AG04450 (cell line): ENCODE measurements around the gene SLC28A1. TPM values are rescaled to one million over a fixed set of nuclear protein-coding genes. Genes with fewer than 3 reads are reported as not detected.

ENCODE experiments used
- CTCF ChIA-PET: fragments of 300-600, 350-600 bp; formaldehyde crosslinking; extraction: SDS; loops from one replicate; lab custom pipeline; 2022; ENCODE audit warnings: antibody characterized with exemption, inconsistent platforms; lab: Charles Lee
- POLR2A ChIA-PET: fragments of 350-600 bp; formaldehyde crosslinking; extraction: SDS; loops from one replicate; lab custom pipeline; 2021; ENCODE audit warnings: antibody characterized with exemption, inconsistent platforms; lab: Yijun Ruan, JAX
- DNase-seq: peaks from one replicate; pipeline ENCODE4 v3.0.0-alpha.2; 2011; ENCODE audit warnings: low read depth, low spot score
- H3K27ac ChIP-seq: one replicate; pipeline ENCODE4 v1.5.1; 2012; ENCODE audit warnings: low read depth, low read length, control low read depth
- H3K27me3 ChIP-seq: one replicate; pipeline ENCODE4 v1.6.0; 2012; ENCODE audit warnings: low read length; ENCODE audit not compliant: control insufficient read depth, insufficient read depth
- H3K4me3 ChIP-seq: 2 replicates; pipeline ENCODE4 v1.5.1; 2011; ENCODE audit warnings: mild to moderate bottlenecking, low read depth, low read length, control low read depth
- H3K9me3 ChIP-seq: 2 replicates; pipeline ENCODE4 v1.5.1; 2012; ENCODE audit warnings: low read length; ENCODE audit not compliant: control insufficient read depth, insufficient read depth
- polyA plus RNA-seq: library from polyadenylated mRNA; depleted of rRNA; stranded (reverse); fragments of >200 nt; gene quantifications from 2 replicates; pipeline ENCODE4 v1.2.3, GENCODE V29; 2011
- TF ChIP-seq, protein P1 (sequence below): IDR thresholded peaks from 2 replicates; pipeline ENCODE4 v1.5.1; 2011; ENCODE audit warnings: low read depth, low read length, control low read depth, inconsistent platforms

The SLC28A1 gene
- polyA plus RNA-seq, 1 experiment = not detected

DNA sequence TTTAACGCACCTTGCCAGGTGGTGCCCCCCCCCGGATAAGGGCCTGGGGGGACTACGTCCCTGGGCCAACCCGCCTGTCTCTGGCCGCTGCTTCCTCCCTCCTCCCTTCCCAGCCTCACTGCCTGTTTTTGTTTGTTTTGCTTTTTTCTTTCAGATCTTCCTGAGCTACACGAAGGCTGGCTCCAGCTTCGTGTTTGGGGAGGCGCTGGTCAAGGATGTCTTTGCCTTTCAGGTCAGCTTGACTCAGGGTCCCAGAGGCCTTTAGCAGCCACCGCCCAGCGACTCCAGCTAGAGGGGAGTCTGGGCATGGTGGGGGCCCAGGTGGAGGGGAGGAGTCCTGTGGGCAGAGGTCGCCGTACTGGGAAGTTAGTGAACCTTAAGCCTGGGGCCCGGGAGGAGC, 24.1 kb downstream of the SLC28A1 start:
- Histone ChIP-seq H3K27me3 (no peaks in the 10 kb centered on the region), H3K4me3 (no peak overlapping the region), H3K27ac (no peak overlapping the region), H3K9me3 (no peaks in the 10 kb centered on the region; the same call in 1 of the 2 replicates)
- TF ChIP-seq, protein P1, sequence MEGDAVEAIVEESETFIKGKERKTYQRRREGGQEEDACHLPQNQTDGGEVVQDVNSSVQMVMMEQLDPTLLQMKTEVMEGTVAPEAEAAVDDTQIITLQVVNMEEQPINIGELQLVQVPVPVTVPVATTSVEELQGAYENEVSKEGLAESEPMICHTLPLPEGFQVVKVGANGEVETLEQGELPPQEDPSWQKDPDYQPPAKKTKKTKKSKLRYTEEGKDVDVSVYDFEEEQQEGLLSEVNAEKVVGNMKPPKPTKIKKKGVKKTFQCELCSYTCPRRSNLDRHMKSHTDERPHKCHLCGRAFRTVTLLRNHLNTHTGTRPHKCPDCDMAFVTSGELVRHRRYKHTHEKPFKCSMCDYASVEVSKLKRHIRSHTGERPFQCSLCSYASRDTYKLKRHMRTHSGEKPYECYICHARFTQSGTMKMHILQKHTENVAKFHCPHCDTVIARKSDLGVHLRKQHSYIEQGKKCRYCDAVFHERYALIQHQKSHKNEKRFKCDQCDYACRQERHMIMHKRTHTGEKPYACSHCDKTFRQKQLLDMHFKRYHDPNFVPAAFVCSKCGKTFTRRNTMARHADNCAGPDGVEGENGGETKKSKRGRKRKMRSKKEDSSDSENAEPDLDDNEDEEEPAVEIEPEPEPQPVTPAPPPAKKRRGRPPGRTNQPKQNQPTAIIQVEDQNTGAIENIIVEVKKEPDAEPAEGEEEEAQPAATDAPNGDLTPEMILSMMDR = no peak
- POLR2A ChIA-PET = interaction anchor here (0.7 kb wide), 1 partner anchor 40 kb away, joined by 3 read pairs; no protein-coding TSS in a partner anchor
- CTCF ChIA-PET = no interaction called here
- no peak for DNase-seq

DNA sequence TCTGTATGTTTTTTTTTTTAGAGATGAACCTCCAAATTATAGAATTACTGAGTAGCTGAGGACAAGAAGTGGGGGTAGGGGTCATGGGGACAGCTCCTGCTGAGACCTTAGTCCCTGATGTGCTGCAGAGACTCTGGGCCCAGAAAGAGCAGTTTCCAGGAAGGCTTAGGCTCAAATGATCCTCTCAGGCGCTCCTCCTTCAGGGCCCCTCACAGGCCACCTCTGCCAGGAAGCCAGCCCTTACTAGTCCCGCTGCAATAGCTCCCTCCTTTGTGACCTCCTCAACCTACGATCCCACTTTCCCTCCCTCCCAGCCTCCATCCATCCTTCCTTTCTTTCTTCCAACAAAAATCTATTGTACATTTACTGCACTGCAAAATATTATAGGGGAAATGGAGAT, 24.6 kb downstream of the SLC28A1 start:
- H3K27me3 ChIP-seq = no peaks in the 10 kb centered on the region
- DNase-seq = no peak
- ChIA-PET CTCF (no interaction called here), POLR2A (interaction anchor here (0.7 kb wide), 1 partner anchor 40 kb away, joined by 3 read pairs; no protein-coding TSS in a partner anchor)
- no peak overlapping the region for H3K4me3 ChIP-seq
- no peak overlapping the region for H3K27ac ChIP-seq
- H3K9me3 ChIP-seq = no peaks in the 10 kb centered on the region; the same call in 1 of the 2 replicates
- TF ChIP-seq, protein P1 = no peak

DNA sequence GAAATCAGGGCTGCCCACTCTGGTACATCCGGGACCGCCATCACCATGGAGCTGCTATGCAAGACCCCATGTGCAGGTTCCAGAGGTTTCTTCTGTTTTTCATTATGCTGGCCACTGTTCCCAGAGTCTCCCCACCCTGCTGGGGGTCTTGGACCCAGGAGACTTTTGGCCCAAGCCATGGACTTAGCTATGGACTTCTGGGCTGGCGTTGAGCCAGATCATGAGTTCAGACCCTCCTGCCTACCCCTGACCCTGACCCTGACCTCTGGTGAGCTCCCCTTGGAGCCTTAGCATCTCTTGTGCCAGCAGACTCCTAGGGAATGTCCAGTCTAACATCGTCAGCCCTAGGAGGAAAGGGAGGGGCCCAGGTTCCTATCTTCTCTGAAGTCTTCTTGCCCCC, 25.3 kb downstream of the SLC28A1 start:
- POLR2A ChIA-PET = no interaction called here
- CTCF ChIA-PET = interaction anchor here (0.7 kb wide), 1 partner anchor 18 kb away, joined by 4 read pairs; no protein-coding TSS in a partner anchor

DNA sequence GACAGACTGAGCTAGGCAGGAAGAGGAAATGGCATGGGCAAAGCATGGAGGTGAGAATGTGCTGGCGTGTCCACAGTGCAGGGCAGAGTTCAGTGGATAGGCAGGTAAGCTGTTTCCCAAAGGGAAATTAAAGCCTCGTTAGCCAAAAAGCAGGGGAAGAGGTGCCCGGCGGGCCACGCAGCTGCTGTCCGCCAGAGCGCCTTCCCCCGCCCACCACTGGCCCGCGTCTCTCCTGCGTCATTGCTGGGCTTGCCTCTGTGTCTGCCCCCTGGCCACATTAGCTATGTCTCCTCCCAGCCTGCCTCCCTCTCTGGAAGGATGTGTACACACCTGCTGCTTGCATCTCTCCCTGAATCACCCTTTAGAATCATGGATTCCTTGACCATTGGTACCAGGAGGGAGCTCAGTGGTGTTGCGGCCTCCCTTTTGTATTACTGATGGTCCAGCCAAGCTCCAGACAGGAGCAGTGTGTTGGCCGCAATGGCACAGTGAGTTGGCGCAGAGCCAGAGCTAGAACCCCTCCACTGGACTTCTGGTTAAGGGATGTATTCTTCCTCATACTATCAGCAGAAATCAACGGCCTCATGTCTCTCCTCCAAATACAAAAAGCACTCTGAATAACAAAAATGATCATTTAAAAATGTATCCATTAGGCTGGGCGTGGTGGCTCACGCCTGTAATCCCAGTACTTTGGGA, 26.6 kb downstream of the SLC28A1 start:
- Histone ChIP-seq H3K27ac (peak overlapping the region; percentile 97), H3K9me3 (no peaks in the 10 kb centered on the region; the same call in 1 of the 2 replicates), H3K27me3 (no peaks in the 10 kb centered on the region), H3K4me3 (no peak overlapping the region)
- no peak for DNase-seq
- ChIA-PET POLR2A (no interaction called here), CTCF (no interaction called here)
- TF ChIP-seq, protein P1 = no peak

More for the DNA sequence above, 25.3 kb downstream of the SLC28A1 start:
- H3K27ac ChIP-seq = no peak overlapping the region
- H3K4me3 ChIP-seq = no peak overlapping the region
- H3K9me3 ChIP-seq = no peaks in the 10 kb centered on the region; the same call in 1 of the 2 replicates
- no peak for DNase-seq
- TF ChIP-seq, protein P1 = no peak
- H3K27me3 ChIP-seq = no peaks in the 10 kb centered on the region
